Coronary artery (tissue), 2 donors: ENCODE measurements around the gene FCER1G.

Experiments
- DNase-seq: peaks from one replicate; pipeline ENCODE4 v3.0.0-alpha.2; 2017; ENCODE audit warnings: low spot score
- H3K27ac ChIP-seq, 2 donors: fragments of 200-600 bp; sonication (generic); one replicate each; pipeline ENCODE4 v1.5.1; 2016 to 2019
- H3K4me3 ChIP-seq: fragments of 200-600 bp; sonication (generic); 2 replicates; pipeline ENCODE4 v1.5.1; 2016; ENCODE audit warnings: mild to moderate bottlenecking, moderate library complexity
- TF ChIP-seq, protein P1 (sequence below): fragments of 200-600 bp; sonication (generic); IDR thresholded peaks from one replicate; pipeline ENCODE4 v1.5.1; 2019; ENCODE audit warnings: antibody characterized with exemption

Gene FCER1G

DNA sequence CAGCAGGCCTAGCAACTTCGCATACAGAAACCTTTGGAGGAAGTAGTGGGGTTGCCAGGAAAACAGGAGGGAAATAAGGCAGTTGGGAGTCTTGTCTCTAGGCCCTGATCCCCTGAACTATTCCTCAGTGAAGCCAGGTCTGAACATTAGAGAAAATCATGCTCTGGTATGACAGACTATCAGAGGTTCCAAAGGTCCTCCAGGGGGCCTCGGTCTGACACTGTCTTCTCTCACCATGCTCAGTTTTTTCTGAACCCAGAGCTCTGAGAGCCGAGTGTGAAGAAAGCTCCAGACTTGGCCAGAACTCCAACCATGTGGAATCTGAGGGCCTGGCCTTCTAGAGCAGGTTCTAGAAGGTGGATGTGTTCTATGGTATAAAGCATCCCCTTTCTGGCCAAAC, 14.8 kb downstream of the FCER1G start:
- TF ChIP-seq, protein P1, sequence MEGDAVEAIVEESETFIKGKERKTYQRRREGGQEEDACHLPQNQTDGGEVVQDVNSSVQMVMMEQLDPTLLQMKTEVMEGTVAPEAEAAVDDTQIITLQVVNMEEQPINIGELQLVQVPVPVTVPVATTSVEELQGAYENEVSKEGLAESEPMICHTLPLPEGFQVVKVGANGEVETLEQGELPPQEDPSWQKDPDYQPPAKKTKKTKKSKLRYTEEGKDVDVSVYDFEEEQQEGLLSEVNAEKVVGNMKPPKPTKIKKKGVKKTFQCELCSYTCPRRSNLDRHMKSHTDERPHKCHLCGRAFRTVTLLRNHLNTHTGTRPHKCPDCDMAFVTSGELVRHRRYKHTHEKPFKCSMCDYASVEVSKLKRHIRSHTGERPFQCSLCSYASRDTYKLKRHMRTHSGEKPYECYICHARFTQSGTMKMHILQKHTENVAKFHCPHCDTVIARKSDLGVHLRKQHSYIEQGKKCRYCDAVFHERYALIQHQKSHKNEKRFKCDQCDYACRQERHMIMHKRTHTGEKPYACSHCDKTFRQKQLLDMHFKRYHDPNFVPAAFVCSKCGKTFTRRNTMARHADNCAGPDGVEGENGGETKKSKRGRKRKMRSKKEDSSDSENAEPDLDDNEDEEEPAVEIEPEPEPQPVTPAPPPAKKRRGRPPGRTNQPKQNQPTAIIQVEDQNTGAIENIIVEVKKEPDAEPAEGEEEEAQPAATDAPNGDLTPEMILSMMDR = no peak
- Histone ChIP-seq H3K27ac (no peak overlapping the region), H3K4me3 (no peak overlapping the region)
- no peak for DNase-seq

- TF ChIP-seq, protein P1 = no peak
- no peak overlapping the region for H3K4me3 ChIP-seq
- no peak overlapping the region for H3K27ac ChIP-seq
- no peak for DNase-seq
These were observed 15.7 kb downstream of the FCER1G start for GRCh38 chr1:161230762-161231161.

DNA sequence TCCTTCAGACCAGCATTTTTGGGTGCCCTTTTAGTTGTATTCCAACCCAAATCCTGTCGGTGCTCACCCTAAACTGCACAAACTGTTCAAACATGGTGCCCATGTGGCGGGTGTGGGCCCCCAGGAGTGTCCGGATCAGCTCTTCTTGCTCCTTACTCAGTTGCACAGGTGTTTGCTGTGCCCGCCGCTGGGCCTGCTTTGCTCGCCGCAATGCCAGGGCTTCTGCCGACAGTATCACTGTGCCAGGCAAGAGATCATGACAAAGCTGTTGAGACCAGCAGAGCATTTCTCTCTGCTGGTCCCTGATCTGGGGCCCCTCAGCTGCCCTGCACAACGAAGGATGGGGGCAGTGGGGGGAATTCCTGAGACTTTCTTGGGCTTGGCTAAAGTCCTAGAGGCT, 18.0 kb downstream of the FCER1G start:
- no peak overlapping the region for H3K4me3 ChIP-seq
- DNase-seq = no peak
- TF ChIP-seq, protein P1 = no peak
- H3K27ac ChIP-seq = no peak overlapping the region

DNA sequence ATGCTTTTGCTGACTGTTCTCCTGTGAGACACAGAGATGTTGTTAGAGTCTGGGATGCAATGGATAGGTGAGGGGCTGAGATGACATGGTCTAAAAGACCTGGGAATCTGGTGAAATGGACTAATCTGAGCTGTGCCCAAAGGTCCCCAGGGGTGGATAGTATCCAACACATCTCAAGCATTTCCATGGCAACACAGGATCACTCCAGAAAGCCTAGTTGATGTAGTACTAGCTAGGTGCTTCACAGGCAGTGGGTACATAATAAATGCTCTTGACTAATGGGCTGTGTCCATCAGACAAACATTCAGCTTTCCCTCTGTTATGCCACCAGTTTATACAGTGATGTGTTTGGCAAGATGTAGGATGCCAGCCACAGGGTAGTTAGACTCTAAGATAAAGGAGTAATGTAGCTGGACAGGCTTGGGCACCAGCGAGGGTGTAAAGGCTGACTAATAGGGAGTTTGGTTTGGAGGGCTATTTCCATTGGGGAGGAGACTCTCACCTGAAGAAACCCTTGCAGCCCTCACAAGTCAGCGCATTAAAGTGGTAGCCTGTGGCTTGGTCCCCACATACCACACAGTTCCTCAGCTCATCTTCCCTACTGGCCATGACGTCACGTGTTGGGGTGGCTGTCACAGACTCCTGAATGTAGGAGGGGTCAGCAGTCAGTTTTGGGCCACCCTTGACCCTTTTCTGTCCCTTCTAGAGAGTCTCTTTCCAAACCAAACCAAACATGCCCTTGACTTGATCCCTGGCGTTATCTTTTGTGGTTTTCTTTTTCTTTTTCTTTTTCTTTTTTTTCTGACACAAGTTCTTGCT, 21.1 kb downstream of the FCER1G start:
- no peak for DNase-seq
- TF ChIP-seq, protein P1 = no peak
- no peak overlapping the region for H3K27ac ChIP-seq

DNA sequence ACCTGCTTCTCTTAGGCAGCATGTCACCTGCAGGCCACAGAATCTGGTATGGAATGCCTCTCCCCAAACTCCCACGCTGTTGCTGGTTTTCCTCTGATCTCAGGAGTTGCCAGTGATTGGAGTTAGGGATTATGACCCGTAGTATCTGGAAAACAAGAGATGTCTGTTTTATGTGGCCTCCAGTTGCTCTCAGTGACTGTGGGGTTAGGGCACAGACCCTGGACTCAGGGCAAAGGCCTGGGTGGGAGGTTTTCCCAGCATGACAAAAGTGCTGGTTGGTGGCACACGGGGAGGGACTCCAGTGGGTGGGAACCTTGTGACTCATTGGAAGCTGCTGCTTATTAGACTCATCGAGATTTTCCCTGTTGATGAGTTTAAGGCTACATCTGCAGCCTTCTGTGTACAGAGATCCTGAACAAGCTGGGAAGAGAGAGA, 23.0 kb downstream of the FCER1G start, which contains the start of gene NR1I3:
Gene NR1I3 (minus strand): TSS at position 165 of the 435 bp plus-strand sequence. CDS start 1,638 bp downstream, outside the sequence.
- DNase-seq = no peak
- TF ChIP-seq, protein P1 = no peak
- H3K4me3 ChIP-seq = no peak within 1 kb of the TSS
- H3K27ac ChIP-seq = no peak within 1 kb of the TSS

More for the DNA sequence above, 21.1 kb downstream of the FCER1G start:
- H3K4me3 ChIP-seq = no peak overlapping the region

- TF ChIP-seq, protein P1 = no peak
- Histone ChIP-seq H3K27ac (no peak overlapping the region), H3K4me3 (no peak overlapping the region)
- no peak for DNase-seq
These were observed 26.6 kb downstream of the FCER1G start for GRCh38 chr1:161241682-161242081.

GRCh38 chr1:161242313-161242712, 27.2 kb downstream of the FCER1G start:
- TF ChIP-seq, protein P1 = no peak
- no peak for DNase-seq
- Histone ChIP-seq H3K4me3 (no peak overlapping the region), H3K27ac (no peak overlapping the region)
